Astrocyte of the spinal cord (primary cell): ENCODE measurements around the gene FTO.

Source experiments
- DNase-seq: peaks from one replicate; pipeline ENCODE4 v3.0.0; 2011; ENCODE audit warnings: low read depth, low spot score
- H3K4me3 ChIP-seq: 2 replicates; pipeline ENCODE4 v1.5.1; 2011; ENCODE audit warnings: low read depth, mild to moderate bottlenecking, low read length, moderate library complexity
- CTCF ChIP-seq: IDR thresholded peaks from 2 replicates; pipeline ENCODE4 v1.5.1; 2012; ENCODE audit warnings: low read depth, mild to moderate bottlenecking, low read length, inconsistent platforms
- in situ Hi-C: cut with HindIII; loops from 2 replicates; pipeline ENCODE4 v1.10.0; 2017; ENCODE audit warnings: low sequenced_read_pairs

FTO gene

GRCh38 chr16:54048586-54049495 is 344.9 kb downstream of the FTO start:
- in situ Hi-C loops, result no loop called here
- no peak for DNase-seq

GRCh38 chr16:54049591-54050458 is 345.9 kb downstream of the FTO start:
- in situ Hi-C loops, result no loop called here
- TF ChIP-seq CTCF, result no peak
- H3K4me3 ChIP-seq, result no peak overlapping the region
- DNase-seq, result no peak

More at GRCh38 chr16:54048586-54049495, 344.9 kb downstream of the FTO start:
- no peak for TF ChIP-seq CTCF
- H3K4me3 ChIP-seq, result no peak overlapping the region

GRCh38 chr16:54050459-54051210 is 346.7 kb downstream of the FTO start:
- no peak overlapping the region for H3K4me3 ChIP-seq
- in situ Hi-C loops, result no loop called here
- DNase-seq, result peak; percentile 75
- no peak for TF ChIP-seq CTCF

- DNase-seq, result no peak
- no peak overlapping the region for H3K4me3 ChIP-seq
- in situ Hi-C loops, result no loop called here
- TF ChIP-seq CTCF, result no peak
Observed at GRCh38 chr16:54051821-54052220, 347.9 kb downstream of the FTO start.

- DNase-seq, result no peak
- in situ Hi-C loops, result no loop called here
- no peak for TF ChIP-seq CTCF
- H3K4me3 ChIP-seq, result no peak overlapping the region
Observed at GRCh38 chr16:54052271-54052670, 348.3 kb downstream of the FTO start.
